ENCODE measurements around the gene CCDC69. TPM values are rescaled to one million over a fixed set of nuclear protein-coding genes. Genes with fewer than 3 reads are reported as not detected.

CCDC69 gene
- total and polyA plus RNA-seq, 10 of the 15 experiments (the other 5 are each of a cell fraction or from before 2014, with no cell fraction given): 13.5 to 106 (median 70.1) TPM

DNA sequence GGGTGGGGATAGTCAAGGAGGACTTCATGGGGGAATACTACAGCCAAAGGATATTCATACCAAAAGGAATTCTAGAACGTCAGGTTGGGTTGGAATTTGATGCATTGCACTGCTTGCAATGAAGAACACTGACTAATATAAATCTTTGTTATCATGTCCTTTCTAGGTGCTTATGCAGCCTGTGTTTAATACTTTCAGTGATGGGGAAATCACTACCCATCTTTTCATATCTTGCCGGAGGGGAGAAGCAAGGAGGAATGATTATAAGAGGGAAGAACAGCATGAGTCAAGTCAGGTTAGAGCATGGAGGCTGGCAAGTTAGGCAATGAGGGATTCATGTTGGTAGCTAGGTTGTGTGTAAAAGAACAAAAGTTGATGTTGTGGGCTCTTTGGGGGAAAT is 5.1 kb upstream of the CCDC69 start:
- POLR2A ChIA-PET: interaction anchor here (1.1 to 2.9 kb wide), 4 partner anchors 9 to 23 kb away, joined by 4 to 11 read pairs (median 8); no protein-coding TSS in a partner anchor
- SMC1A ChIA-PET (ENCODE audit: uncharacterized antibody, unreplicated experiment): interaction anchor here (1.2 kb wide), 1 partner anchor 87 kb away, joined by 3 read pairs; no protein-coding TSS in a partner anchor
- in situ Hi-C loops (cut with MboI): no loop called here

More for the DNA sequence above, 5.1 kb upstream of the CCDC69 start:
- Histone ChIP-seq H4K20me1 (ENCODE audit: control insufficient read depth, insufficient read depth) (no peaks in the 10 kb centered on the region), H3K79me2 (ENCODE audit: control insufficient read depth, insufficient read depth, low read length) (peaks cover 3% of the 10 kb centered on the region), H3K4me2 (ENCODE audit: control insufficient read depth, insufficient read depth) (no peak overlapping the region), H2AFZ (ENCODE audit: control insufficient read depth, low read depth, low read length) (no peak overlapping the region), H3K4me1 (ENCODE audit: control insufficient read depth, insufficient read depth, low read length) (peaks cover 12% of the 10 kb centered on the region), H3K27ac (ENCODE audit: control insufficient read depth, insufficient read depth) (no peak overlapping the region), H3K36me3 (ENCODE audit: control insufficient read depth in 2 of 2, insufficient read depth in 2 of 2, low read length in 1 of 2) (no peaks in the 10 kb centered on the region), H3K9me3 (replicated peaks; ENCODE audit: control insufficient read depth, insufficient read depth, low read length) (no peaks in the 10 kb centered on the region), H3K27me3 (replicated peaks in 1 of 2; ENCODE audit: control insufficient read depth in 2 of 2, insufficient read depth in 2 of 2, low read length in 1 of 2) (no peaks in the 10 kb centered on the region), H3K4me3 (no peak overlapping the region), H3K9ac (ENCODE audit: control insufficient read depth, insufficient read depth, low read length) (no peak overlapping the region)
- intact Hi-C loops (cut with micrococcal nuclease; ENCODE audit: unreplicated experiment): no loop called here
- FAIRE-seq (no peak), ATAC-seq (no peak), DNase-seq (ENCODE audit: low read depth, low spot score) (no peak)
- TF ChIP-seq NFYA (IDR thresholded peaks at IDR 0.05; ENCODE audit: borderline replicate concordance, low read depth, low read length) (no peak), PAX5 (IDR thresholded peaks at IDR 0.05; ENCODE audit: borderline replicate concordance, low read depth, low read length) (no peak), RCOR1 (conservative IDR thresholded peaks at IDR 0.05; ENCODE audit: low read depth, low read length) (no peak), DPF2 (IDR thresholded peaks at IDR 0.05) (no peak), PKNOX1 (IDR thresholded peaks at IDR 0.05) (no peak), SP1 (IDR thresholded peaks at IDR 0.05; ENCODE audit: low read depth, low read length) (no peak), SREBF1 (IDR thresholded peaks at IDR 0.05; ENCODE audit: low read length) (no peak), TCF3 (IDR thresholded peaks at IDR 0.05; ENCODE audit: borderline replicate concordance, insufficient read depth, low read depth, low read length) (no peak), EP300 (IDR thresholded peaks at IDR 0.05; ENCODE audit: borderline replicate concordance in 1 of 2, control insufficient read depth in 1 of 2, low read depth in 2 of 2, low read length in 2 of 2) (no peak), KDM1A (IDR thresholded peaks at IDR 0.05; ENCODE audit: borderline replicate concordance) (no peak), RB1 (IDR thresholded peaks at IDR 0.05; ENCODE audit: borderline replicate concordance) (no peak), PAX8 (IDR thresholded peaks at IDR 0.05) (no peak), HDAC2 (IDR thresholded peaks at IDR 0.05) (no peak)
- TF ChIP-seq, protein P1, sequence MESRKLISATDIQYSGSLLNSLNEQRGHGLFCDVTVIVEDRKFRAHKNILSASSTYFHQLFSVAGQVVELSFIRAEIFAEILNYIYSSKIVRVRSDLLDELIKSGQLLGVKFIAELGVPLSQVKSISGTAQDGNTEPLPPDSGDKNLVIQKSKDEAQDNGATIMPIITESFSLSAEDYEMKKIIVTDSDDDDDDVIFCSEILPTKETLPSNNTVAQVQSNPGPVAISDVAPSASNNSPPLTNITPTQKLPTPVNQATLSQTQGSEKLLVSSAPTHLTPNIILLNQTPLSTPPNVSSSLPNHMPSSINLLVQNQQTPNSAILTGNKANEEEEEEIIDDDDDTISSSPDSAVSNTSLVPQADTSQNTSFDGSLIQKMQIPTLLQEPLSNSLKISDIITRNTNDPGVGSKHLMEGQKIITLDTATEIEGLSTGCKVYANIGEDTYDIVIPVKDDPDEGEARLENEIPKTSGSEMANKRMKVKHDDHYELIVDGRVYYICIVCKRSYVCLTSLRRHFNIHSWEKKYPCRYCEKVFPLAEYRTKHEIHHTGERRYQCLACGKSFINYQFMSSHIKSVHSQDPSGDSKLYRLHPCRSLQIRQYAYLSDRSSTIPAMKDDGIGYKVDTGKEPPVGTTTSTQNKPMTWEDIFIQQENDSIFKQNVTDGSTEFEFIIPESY (IDR thresholded peaks at IDR 0.05): no peak
- 94% methylated on average over 2 of the region's 2 CpGs for WGBS (ENCODE audit: insufficient coverage, insufficient replicate concordance, low lambda C conversion rate, missing lambda C conversion rate)
- ChIA-PET CTCF (interaction anchor here (1.3 to 3.0 kb wide), 4 partner anchors 10 to 103 kb away, joined by 3 to 18 read pairs (median 6); no protein-coding TSS in a partner anchor), RAD21 (ENCODE audit: unreplicated experiment) (interaction anchor here (1.3 to 1.9 kb wide), 3 partner anchors 9 to 103 kb away, joined by 3 to 6 read pairs (median 3); partner anchors contain the start of gene GM2A)
- BruUV-seq (replicated peaks): no TSS peak

All from GM12878 (cell line).